BLaER1 (cell line): ENCODE results near the gene ESR2.
"Not testable (repeated sequence)": the region's sequence is repeated elsewhere in the genome, so short reads cannot be mapped to it uniquely, and the experiment has no call there.

Experiments used
- H3K27ac ChIP-seq: shearing (Covaris generic); formaldehyde crosslinking; 2 replicates; pipeline ENCODE4 v1.8.1; 2022
- H3K27me3 ChIP-seq: shearing (Covaris generic); formaldehyde crosslinking; 2 replicates; pipeline ENCODE4 v1.8.1; 2022
- H3K36me3 ChIP-seq: shearing (Covaris generic); formaldehyde crosslinking; 2 replicates; pipeline ENCODE4 v1.8.1; 2022
- H3K4me1 ChIP-seq: shearing (Covaris generic); formaldehyde crosslinking; 2 replicates; pipeline ENCODE4 v1.8.1; 2022
- H3K4me2 ChIP-seq: shearing (Covaris generic); formaldehyde crosslinking; 2 replicates; pipeline ENCODE4 v1.8.1; 2022
- H3K4me3 ChIP-seq: shearing (Covaris generic); formaldehyde crosslinking; 2 replicates; pipeline ENCODE4 v1.8.1; 2022
- H3K9ac ChIP-seq: shearing (Covaris generic); formaldehyde crosslinking; 2 replicates; pipeline ENCODE4 v1.8.1; 2022
- H3K9me3 ChIP-seq: shearing (Covaris generic); formaldehyde crosslinking; 2 replicates; pipeline ENCODE4 v1.8.1; 2022
- H4K20me1 ChIP-seq: shearing (Covaris generic); formaldehyde crosslinking; 2 replicates; pipeline ENCODE4 v1.8.1; 2022
- Cebpa-rat ChIP-seq: shearing (Covaris generic); IDR thresholded peaks from 2 replicates; pipeline ENCODE4 v1.8.1; 2022

ESR2 gene

DNA sequence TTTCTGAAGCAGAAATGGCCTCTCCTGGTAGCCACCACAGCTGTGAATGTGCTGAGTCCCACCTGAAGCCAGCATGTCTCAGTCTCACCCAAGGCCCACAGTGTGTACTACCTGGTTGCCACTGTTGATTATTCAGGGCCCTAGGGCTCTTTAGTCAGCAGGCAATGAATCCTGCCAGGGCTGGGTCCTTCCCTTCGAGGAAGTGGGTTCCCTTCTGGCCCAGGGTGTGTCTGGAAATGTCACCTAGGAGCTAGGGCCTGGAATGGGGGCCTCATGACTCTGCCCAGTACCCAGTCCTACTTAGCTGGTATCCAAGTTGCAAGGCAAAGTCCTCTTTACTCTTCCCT is 234.0 kb downstream of the ESR2 start:
- no peak for TF ChIP-seq Cebpa-rat
- Histone ChIP-seq H3K27ac (no peak overlapping the region), H3K9me3 (no peaks in the 10 kb centered on the region), H3K4me2 (no peak overlapping the region), H3K9ac (no peak overlapping the region), H3K36me3 (peaks cover 42% of the 10 kb centered on the region), H3K4me3 (no peak overlapping the region), H3K27me3 (no peaks in the 10 kb centered on the region), H3K4me1 (no peaks in the 10 kb centered on the region), H4K20me1 (no peaks in the 10 kb centered on the region)

DNA sequence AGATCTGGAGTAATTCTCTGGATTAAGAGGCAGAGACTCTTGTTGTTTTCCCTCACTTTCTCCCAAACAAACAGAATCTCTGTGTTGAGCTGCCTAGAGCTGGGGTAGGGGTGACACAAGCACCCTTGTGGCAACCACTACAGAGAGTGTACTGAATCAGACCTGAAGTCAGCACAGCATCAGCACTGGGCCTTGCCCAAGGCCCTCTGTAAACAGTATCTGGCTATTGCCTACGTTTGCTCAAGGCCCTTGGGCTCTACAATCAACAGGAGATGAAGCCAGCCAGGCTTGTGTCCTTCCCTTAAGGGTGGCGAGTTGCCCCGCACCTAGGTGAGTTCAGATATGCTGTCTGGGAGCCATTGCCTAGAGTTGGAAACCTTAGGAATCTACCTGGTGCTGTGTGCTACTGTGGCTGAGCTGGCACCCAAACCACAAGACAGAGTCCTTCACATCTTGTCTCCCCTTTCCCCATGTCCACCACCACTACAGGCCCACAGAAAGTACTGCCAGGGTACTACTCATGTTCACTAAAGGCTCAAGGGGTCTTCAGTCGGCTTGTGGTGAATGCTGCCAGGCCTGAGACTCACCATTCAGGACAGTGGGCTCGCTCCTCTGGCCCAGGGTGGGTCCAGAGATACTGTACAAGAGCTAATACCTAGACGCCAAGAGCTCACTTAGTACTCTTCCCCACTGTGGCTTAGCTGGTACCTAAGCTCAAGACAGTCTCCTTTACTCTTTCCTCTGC is 234.5 kb downstream of the ESR2 start:
- H3K4me2 ChIP-seq = no peak overlapping the region
- H3K27me3 ChIP-seq = no peaks in the 10 kb centered on the region
- no peak overlapping the region for H3K9ac ChIP-seq
- H3K27ac ChIP-seq = no peak overlapping the region
- H3K4me3 ChIP-seq = no peak overlapping the region
- TF ChIP-seq Cebpa-rat = no peak
- no peaks in the 10 kb centered on the region for H3K4me1 ChIP-seq
- H4K20me1 ChIP-seq = no peaks in the 10 kb centered on the region
- peaks cover 42% of the 10 kb centered on the region for H3K36me3 ChIP-seq
- H3K9me3 ChIP-seq = no peaks in the 10 kb centered on the region

DNA sequence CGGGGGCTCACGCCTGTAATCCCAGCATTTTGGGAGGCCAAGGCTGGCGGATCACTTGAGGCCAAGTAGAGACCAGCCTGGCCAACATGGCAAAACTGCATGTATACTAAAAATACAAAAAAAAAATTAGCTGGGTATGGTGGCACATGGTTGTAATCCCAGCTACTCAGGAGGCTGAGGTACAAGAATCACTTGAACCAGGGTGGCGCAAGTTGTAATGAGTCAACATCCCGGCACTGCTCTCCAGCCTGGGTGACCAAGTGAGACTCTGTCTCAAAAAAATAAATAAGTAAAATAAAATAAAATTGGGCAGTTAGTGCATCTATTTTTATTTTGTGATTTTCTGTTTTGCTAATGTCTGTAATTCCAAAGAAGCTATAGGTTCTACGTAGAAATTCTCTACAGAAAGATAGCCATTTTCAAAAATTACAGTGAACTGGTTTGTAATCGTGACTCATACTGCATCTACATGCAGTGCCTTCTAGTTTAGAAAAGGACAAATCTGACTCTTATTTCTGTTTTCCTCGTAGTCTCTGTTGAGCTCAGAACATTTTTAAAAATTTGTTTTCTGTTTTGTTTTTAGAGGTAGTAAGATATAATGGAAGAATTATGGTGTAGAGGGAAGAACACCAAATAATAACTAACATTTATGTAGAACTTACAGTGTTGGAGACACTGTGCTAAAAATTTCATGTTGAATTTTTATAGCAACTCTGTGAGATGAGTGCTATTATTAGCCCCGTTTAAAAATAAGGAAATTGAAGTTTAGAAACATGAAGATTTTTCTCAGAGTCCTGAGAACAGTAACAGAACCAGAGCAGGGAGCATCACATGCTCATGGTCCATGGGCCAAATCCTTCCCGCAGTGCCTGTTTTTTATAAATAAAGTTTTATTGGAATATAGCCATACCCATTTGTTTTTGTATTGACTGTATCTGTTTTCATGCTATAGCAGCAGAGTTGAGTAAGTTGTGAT is 240.2 kb downstream of the ESR2 start:
- peaks cover 42% of the 10 kb centered on the region for H3K36me3 ChIP-seq
- no peak for TF ChIP-seq Cebpa-rat

DNA sequence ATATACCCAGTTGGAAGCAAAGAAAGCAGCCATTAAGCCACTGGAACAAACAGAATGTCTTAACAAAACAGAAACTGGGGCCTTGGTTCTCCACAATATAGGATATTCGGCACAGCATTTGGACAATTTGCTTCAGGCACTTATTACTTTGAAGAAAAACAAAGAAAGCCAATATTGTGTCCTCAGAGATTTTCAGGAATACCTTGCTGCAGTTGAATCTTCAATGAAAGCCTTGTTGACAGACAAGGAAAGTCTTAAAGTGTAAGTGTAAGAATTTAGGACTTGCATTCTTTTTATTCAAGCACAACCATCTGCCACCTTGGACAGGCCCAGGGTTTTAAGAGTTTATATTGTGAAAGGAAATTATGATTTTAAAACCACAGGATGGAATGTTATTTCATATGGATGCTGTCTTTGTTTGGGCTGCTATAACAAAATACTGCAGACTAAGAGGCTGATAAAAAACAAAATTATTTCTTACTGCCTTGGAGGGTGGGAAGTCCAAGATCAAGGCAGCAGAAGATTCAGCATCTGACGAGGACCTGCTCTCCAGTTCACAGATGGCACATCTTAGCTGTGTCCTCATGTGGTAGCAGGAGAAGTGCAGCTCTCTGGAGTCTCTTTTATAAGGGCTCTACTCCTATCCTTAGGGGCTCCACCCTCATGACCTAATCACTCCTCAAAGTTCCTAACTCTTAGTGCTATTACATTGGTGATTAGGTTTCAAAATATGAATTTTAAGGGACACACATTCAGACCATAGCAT is 244.4 kb downstream of the ESR2 start:
- H3K9me3 ChIP-seq = no peaks in the 10 kb centered on the region
- no peak overlapping the region for H3K27ac ChIP-seq
- no peaks in the 10 kb centered on the region for H4K20me1 ChIP-seq
- no peak overlapping the region for H3K4me2 ChIP-seq
- no peak for TF ChIP-seq Cebpa-rat
- no peak overlapping the region for H3K9ac ChIP-seq
- H3K4me1 ChIP-seq = no peaks in the 10 kb centered on the region
- no peaks in the 10 kb centered on the region for H3K27me3 ChIP-seq
- peaks cover 40% of the 10 kb centered on the region for H3K36me3 ChIP-seq
- no peak overlapping the region for H3K4me3 ChIP-seq

More for the DNA sequence above, 240.2 kb downstream of the ESR2 start:
- Histone ChIP-seq H3K9ac (no peak overlapping the region), H3K27ac (no peak overlapping the region), H3K9me3 (no peaks in the 10 kb centered on the region), H3K4me2 (no peak overlapping the region), H4K20me1 (no peaks in the 10 kb centered on the region), H3K27me3 (no peaks in the 10 kb centered on the region), H3K4me3 (no peak overlapping the region), H3K4me1 (no peaks in the 10 kb centered on the region)

DNA sequence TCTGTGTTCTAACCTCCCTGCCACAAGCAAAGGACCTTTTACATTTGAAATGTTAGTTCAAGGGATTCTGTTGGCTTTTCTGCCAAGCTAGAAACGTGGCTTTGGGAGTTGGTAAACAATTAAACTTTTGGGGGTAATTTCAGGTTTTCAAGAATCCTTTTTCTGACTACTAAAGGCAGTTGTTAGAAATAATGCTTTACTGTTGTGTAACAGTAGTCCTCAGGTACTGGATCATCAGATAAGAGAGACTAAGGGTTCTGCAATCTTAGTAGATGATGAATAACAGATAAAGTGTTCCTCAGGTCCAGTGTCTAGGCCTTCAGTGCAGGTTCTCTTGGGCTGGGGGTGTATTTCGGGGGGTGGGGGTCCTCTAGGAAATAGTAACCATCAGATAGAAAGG is 249.1 kb downstream of the ESR2 start:
- H3K9me3 ChIP-seq = peaks cover 22% of the 10 kb centered on the region
- H3K36me3 ChIP-seq = peaks cover 31% of the 10 kb centered on the region
- no peak overlapping the region for H3K4me2 ChIP-seq
- H3K4me1 ChIP-seq = 0 out of 2 replicates have a peak, but pooled peaks cover 6% of the 10 kb centered on the region
- no peak for TF ChIP-seq Cebpa-rat
- H3K27ac ChIP-seq = no peak overlapping the region
- H3K9ac ChIP-seq = no peak overlapping the region
- no peak overlapping the region for H3K4me3 ChIP-seq
- H3K27me3 ChIP-seq = no peaks in the 10 kb centered on the region
- H4K20me1 ChIP-seq = no peaks in the 10 kb centered on the region

DNA sequence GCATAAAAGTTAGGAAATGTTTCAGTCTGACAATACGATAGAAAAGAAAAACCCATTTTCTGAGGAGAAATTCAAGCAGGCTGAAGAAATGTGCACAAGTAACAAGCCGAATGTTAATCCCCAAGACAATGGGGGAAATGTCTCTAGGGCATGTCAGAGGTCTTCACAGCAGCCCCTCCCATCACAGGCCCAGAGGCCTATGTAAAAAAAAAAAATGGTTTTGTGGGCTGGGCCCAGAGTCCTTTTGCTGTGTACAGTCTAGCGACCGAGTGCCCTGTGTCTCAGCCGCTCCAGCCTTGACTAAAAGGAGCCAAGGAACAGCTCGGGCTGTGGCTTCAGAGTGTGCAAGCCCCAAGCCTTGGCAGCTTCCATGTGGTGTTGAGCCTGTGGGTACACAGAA is 250.9 kb downstream of the ESR2 start:
- H3K4me3 ChIP-seq, H3K27me3 ChIP-seq, H3K4me2 ChIP-seq, H4K20me1 ChIP-seq, H3K27ac ChIP-seq, H3K9ac ChIP-seq, H3K4me1 ChIP-seq: not testable (repeated sequence)
- Histone ChIP-seq H3K36me3 (peaks cover 25% of the 10 kb centered on the region), H3K9me3 (peaks cover 27% of the 10 kb centered on the region)

DNA sequence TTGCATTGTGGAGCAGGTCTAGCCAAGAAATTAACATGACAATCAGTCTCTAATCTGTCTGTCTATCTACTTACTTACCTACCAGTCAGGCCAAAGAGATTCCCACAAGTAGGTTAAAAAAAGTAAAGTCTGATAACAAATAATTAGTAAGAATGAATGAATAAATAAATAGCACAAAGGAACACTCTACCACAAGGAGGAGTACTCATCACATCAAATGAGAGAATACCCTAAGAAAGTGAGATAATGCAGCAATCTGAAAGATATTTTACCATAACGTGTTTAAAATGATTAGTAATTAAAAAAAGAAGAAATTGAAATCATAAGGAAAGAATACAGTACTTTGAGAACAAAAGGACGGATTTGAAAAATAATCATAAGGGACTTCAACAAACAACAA is 254.1 kb downstream of the ESR2 start:
- Histone ChIP-seq H3K4me2 (no peak overlapping the region), H3K9ac (no peak overlapping the region), H3K36me3 (peaks cover 26% of the 10 kb centered on the region), H4K20me1 (no peaks in the 10 kb centered on the region), H3K4me1 (0 out of 2 replicates have a peak, but pooled peaks cover 6% of the 10 kb centered on the region), H3K4me3 (no peak overlapping the region), H3K27ac (no peak overlapping the region), H3K9me3 (peaks cover 36% of the 10 kb centered on the region), H3K27me3 (no peaks in the 10 kb centered on the region)
- TF ChIP-seq Cebpa-rat = no peak

DNA sequence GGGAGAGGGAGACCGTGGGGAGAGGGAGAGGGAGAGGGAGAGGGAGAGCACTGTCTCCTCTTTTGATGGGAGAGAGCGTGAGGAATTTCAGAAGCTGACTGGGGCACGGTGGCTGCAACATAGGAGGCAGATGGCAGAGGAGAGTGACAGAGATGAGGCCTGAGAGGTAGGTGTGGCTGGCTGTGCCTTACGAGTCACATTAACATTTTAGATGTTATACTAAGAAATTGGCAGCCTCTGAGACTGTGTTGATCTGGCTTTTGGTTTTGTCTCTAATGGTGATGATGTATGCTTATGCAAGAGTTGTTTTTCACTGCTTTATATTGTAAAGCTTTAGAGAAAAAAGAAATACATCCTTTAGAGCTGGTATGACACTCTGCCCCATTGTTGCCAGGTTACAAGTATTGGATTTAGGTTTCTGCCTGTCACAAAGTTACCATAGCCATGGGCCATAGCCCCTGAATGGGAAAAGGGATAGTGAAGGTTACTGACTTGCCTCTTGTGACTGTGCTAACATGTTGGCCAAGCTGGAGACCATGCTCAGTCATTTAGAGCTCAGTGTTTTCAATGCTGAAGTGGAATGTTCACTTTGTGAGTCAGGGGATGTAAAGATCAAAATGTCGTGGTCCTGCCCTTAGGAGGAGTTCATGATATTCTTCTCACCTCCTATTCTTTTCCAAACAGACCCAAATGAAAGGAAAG is 255.2 kb downstream of the ESR2 start:
- no peak overlapping the region for H3K4me3 ChIP-seq
- H3K27me3 ChIP-seq = no peaks in the 10 kb centered on the region
- H3K36me3 ChIP-seq = peaks cover 25% of the 10 kb centered on the region
- peaks cover 29% of the 10 kb centered on the region for H3K9me3 ChIP-seq
- 0 out of 2 replicates have a peak, but pooled peaks cover 6% of the 10 kb centered on the region for H3K4me1 ChIP-seq
- no peak overlapping the region for H3K27ac ChIP-seq
- no peaks in the 10 kb centered on the region for H4K20me1 ChIP-seq
- no peak overlapping the region for H3K4me2 ChIP-seq
- H3K9ac ChIP-seq = no peak overlapping the region
- TF ChIP-seq Cebpa-rat = no peak

DNA sequence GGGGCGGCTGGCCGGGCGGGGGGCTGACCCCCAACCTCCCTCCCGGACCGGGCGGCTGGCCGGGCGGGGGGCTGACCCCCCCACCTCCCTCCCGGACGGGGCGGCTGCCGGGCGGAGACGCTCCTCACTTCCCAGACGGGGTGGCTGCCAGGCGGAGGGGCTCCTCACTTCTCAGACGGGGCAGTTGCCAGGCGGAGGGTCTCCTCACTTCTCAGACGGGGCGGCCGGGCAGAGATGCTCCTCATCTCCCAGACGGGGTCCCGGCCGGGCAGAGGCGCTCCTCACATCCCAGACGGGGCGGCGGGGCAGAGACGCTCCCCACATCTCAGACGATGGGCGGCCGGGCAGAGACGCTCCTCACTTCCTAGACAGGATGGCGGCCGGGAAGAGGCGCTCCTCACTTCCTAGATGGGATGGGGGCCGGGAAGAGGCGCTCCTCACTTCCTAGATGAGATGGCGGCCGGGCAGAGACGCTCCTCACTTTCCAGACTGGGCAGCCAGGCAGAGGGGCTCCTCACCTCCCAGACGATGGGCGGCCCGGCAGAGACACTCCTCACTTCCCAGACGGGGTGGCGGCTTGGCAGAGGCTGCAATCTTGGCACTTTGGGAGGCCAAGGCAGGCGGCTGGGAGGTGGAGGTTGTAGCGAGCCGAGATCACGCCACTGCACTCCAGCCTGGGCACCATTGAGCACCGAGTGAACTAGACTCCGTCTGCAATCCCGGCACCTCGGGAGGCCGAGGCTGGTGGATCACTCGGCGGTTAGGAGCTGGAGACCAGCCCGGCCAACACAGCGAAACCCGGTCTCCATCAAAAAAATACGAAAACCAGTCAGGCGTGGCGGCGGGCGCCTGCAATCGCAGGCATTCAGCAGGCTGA is 256.1 kb downstream of the ESR2 start:
- not testable (repeated sequence) for H3K9ac ChIP-seq, H3K27me3 ChIP-seq, H3K4me3 ChIP-seq, H3K4me2 ChIP-seq, H4K20me1 ChIP-seq, H3K4me1 ChIP-seq, H3K27ac ChIP-seq
- Histone ChIP-seq H3K9me3 (peaks cover 21% of the 10 kb centered on the region), H3K36me3 (peaks cover 16% of the 10 kb centered on the region)
